ENCODE data around the gene FRMPD2.

- no peak for TF ChIP-seq REST (IDR thresholded peaks at IDR 0.05; ENCODE audit: low read depth, low read length)
- TF ChIP-seq CTCF (IDR thresholded peaks at IDR 0.05) = no peak
- no peak for TF ChIP-seq JUND (IDR thresholded peaks at IDR 0.05)
- no peak for TF ChIP-seq MEF2A (IDR thresholded peaks at IDR 0.05; ENCODE audit: borderline replicate concordance, low read depth)
- TF ChIP-seq RCOR1 (IDR thresholded peaks at IDR 0.05; ENCODE audit: low read length) = no peak
- no peak for TF ChIP-seq CHD2 (IDR thresholded peaks at IDR 0.05; ENCODE audit: low read length, partially characterized antibody)
Measured at GRCh38 chr10:48249004-48249762, 25.3 kb downstream of the FRMPD2 start.
